HG02571 (cell line): ENCODE results near the gene EXOSC1.
"Not testable (repeated sequence)": the region's sequence is repeated elsewhere in the genome, so short reads cannot be mapped to it uniquely, and the experiment has no call there.

Experiments
- ATAC-seq: cut with Tn5 transposase; IDR thresholded peaks from one replicate; pipeline ENCODE4 v1.9.1; 2021; ENCODE audit warnings: mild to moderate bottlenecking, moderate library complexity; ENCODE audit not compliant: unreplicated experiment

Gene EXOSC1

DNA sequence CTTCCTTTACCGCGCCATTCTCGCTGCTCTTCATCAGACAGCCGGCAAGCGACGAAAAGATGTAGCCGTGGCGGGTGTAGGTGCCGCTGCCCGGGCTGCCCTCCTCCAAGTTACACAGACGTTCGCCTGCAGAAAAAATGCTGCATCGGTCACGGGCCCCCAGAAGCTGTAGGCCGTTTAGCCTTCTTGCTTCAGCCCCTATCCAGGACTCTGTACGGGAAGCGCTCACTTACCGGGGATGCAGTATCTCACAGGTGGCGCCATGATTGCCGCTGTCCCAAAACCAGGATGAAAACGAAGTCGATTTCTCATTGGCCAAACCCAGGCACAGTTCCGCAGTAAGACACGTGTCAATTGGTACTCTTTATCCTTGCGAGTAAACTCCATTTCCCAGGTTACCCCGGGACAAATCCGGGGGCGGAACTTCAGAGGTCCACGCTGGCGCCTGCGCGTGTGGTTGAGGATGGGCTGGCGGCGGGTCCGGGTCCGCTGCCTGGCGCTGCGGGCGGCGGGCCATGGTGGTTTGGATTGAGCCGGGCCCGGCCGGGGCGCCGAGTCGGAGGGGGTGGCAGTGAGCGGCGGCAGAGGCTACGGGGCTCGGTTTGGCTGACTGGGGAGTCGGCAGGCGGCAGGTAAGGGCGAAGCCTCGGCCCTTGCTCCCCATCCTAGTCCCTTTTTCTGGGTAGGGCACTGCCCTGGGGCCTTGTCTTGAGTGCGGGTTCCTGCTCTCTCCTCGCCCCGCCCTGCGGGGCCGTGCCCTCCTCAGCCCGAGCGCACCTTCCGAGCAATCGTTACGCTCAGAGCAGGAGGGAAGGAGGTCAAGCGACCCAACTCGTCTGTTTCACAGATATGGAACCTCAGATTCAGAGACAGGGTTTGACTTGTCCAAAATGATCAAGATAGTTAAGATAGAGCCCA is at the start of gene EXOSC1, which contains the start of gene ZDHHC16:
EXOSC1 (minus strand) TSS at position 285 of the 918 bp plus-strand sequence; CDS start at position 264, 21 bp downstream.
ZDHHC16 (plus strand) TSS at position 454 of the 918 bp plus-strand sequence. CDS start 5,501 bp downstream, outside the sequence.
- peak; percentile 93 for ATAC-seq

- ATAC-seq, result no peak
These were observed 49.2 kb upstream of the EXOSC1 start for GRCh38 chr10:97494863-97495506.

DNA sequence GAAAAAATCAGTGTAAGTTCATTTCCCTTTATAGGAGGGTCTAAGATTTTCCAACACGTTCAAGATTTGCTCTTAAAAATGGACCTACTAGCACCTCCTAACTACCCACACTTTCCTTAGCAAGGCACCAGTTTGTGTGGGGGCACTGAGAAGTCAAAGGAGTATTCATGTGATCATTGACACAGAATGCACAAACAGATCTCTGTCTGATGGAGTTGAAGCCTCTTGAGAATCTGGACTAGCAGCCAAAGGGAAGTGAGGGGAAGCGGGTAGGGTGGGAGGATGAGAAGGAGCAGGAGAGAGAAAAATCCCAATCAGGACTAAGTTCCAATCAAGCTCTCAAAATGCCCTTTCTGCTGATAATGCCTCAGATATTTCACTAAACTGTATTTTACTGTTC is 48.3 kb upstream of the EXOSC1 start:
- ATAC-seq, result no peak

- no peak for ATAC-seq
These were observed 44.8 kb upstream of the EXOSC1 start for GRCh38 chr10:97490592-97490991.

- no peak for ATAC-seq
These were observed 40.0 kb upstream of the EXOSC1 start for GRCh38 chr10:97485647-97486281.

DNA sequence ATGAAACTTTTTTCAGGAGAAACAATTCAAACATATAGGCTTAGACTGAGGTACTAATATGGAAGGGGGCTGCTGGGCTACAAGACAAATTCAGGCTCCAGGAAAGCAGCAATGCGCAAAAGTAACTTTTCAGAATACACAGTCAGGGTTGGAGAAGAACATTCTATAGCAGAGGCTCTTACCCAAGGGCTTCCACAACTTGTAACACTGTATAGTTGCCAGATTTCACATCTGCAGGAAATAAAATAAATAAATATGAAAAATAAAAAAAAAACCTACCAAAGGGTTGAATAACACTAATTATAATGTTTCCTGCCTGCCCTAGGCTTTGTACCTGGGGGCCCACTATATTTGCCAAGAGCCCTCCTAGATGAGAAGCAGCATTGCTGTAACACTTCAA is 38.1 kb upstream of the EXOSC1 start:
- ATAC-seq, result no peak

- no peak for ATAC-seq
These were observed 37.7 kb upstream of the EXOSC1 start for GRCh38 chr10:97483506-97483905.

DNA sequence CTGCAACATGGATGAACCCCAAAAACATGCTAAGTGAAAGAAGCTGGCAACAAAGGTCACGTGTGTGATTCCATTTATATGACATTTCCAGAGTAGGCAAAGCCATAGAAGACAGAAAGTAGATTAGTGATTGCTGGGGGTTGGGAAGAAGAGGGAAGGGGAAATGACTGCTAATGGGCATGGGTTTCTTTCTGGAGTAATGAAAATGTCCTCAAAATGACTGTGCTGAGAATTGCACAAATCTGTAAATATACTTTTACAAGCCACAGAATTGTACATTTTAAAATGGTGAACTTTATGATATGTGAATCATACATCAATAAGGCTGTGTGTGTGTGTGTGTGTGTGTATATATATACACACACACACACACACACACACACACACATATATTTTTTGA is 36.6 kb upstream of the EXOSC1 start:
- no peak for ATAC-seq

GRCh38 chr10:97481071-97481470 is 35.3 kb upstream of the EXOSC1 start:
- ATAC-seq, result no peak

DNA sequence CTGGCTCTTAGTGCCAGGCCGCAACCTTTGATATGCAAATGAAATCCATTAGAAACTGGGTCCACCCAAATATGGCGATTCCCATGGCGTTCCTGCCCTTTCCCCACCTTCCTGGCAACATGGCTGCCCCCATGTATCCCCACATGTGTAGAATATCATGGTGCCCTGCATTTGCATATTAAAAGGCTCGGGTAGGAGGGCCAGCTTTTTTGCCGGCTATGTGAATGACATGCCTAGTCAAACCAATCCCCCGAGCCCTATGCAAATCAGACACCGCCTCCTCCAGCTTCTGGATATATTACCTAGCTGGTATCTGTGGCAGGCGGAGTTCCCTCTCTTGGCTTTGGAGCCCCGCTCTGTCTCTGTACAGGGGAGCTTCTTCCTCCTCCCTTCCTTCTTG is 34.1 kb upstream of the EXOSC1 start:
- no peak for ATAC-seq

DNA sequence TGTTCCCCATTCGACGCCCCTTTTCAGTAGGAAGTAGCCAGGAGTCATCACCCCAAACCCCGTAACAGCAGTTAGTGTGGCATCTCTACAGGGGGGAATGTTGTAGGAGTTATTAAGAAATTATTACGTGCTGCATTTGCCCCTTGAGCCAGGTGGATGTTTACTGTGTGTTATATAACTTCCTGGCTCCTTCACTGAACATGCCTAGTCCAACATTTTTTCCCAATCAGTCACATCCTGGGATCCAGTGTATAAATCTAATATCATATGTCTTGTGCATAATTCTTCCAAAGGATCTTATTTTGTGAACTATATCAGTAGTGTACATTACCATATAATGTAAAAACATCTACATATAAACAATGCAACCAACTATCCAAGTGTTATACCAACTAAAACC is 33.6 kb upstream of the EXOSC1 start:
- ATAC-seq, result not testable (repeated sequence)

- no peak for ATAC-seq
These were observed 30.3 kb upstream of the EXOSC1 start for GRCh38 chr10:97475936-97476594.

GRCh38 chr10:97474918-97475317 is 29.1 kb upstream of the EXOSC1 start:
- ATAC-seq, result no peak

DNA sequence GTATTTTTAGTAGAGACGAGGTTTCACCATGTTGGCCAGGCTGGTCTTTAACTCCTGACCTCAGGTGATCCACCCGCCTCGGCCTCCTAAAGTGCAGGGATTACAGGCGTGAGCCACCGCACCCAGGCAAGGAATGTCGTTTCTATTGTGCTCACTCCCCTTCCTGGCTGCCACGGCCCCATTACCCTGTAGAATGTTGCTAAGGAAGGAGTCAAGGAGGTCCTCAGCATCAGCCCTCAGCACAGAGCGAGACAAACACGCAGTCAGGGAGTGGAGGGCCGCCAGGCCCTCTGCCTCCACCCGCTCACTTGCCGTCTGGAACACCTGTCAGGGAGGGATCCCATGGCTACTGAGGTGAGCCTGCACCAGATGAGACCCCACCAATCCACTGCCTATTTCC is 23.0 kb upstream of the EXOSC1 start:
- ATAC-seq, result not testable (repeated sequence)

GRCh38 chr10:97468162-97468561 is 22.4 kb upstream of the EXOSC1 start:
- ATAC-seq, result no peak

- no peak for ATAC-seq
These were observed 20.9 kb upstream of the EXOSC1 start for GRCh38 chr10:97466755-97467154.

- ATAC-seq, result no peak
These were observed 20.2 kb upstream of the EXOSC1 start for GRCh38 chr10:97465982-97466381.

DNA sequence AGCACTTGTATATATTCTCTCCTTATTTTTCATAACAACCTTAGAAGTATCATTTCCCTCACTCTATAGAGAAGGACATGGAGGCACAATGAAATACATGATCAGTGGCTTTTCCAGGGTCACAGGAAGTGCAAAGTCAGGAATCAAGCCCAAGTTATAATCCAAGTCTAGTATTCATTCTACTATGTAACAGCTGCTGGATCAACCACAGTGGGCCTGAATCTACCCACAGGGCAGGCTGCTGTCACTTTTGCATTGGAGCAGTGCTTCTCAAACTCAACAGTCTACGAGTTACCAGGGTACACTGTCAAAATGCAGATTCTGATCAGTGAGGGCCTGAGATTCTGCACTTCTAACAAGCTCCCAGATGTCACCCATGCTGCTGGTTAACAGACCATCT is 18.4 kb upstream of the EXOSC1 start:
- ATAC-seq, result no peak

- ATAC-seq, result no peak
These were observed 17.7 kb upstream of the EXOSC1 start for GRCh38 chr10:97463363-97464132.

- ATAC-seq, result no peak
These were observed 16.5 kb upstream of the EXOSC1 start for GRCh38 chr10:97462309-97462708.
